Measurements from ENCODE around the gene OAT. TPM values are rescaled to one million over a fixed set of nuclear protein-coding genes. Genes with fewer than 3 reads are reported as not detected.
"Not testable (repeated sequence)": the region's sequence is repeated elsewhere in the genome, so short reads cannot be mapped to it uniquely, and the experiment has no call there.

Gene OAT
- total RNA-seq, 4 donors from 2014 or later = 63.5 to 98.1 (median 92.1) TPM

DNA sequence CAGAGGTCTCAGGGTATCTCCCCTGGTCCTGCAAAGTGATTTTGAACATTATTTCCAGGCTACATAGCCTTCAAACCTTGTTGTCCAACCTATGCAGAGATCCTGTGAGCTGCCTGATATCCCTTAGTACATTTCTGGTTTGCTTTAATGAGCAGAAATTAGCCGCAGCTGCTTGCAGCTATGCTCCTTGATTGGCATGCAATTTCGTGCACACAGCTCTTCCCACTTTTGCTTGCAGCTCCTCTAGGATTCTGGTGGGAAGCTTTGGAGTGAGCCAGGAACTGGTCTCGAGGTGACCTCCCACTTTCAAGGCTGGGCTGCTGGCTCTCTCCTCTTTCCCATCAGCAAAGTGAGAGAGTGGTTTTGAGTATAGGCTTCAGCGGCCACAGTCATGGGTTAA is 45.8 kb downstream of the OAT start:
- DNase-seq (ENCODE audit: low spot score in 2 of 2) = no peak
- no peak overlapping the region for H3K4me3 ChIP-seq (ENCODE audit: low read depth, poor library complexity, severe bottlenecking)
- intact Hi-C loops (cut with DNase I; ENCODE audit: low total_unique reads) = loop anchor here (10.0 kb wide), 1 partner anchor 788 kb away; no protein-coding TSS in a partner anchor
- 74 to 77% methylated on average over 4 of the region's 4 CpGs for WGBS, 2 donors
- TF ChIP-seq CTCF (IDR thresholded peaks at IDR 0.05) (no peak), POLR2A (IDR thresholded peaks at IDR 0.05) (no peak)

DNA sequence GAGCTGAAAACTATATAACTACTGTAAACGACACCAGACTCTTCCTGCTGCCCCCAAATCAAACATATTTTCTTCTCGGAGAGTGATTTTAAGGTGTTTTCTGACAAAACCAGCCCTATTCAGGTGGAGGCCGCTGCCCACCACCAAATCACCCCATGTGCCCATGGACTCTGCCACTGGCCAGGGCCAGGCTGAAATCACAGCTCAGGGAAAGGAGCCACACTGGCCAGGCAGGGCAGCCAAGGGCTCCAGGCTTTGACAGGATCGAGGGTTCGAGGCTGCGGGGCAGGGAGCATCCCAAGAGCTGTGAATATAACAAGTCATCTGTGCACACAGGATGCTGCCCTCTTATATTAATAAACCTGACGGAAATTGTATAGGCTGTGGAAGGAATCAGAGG is 48.3 kb downstream of the OAT start:
- intact Hi-C loops (cut with DNase I; ENCODE audit: low total_unique reads) = loop anchor here (10.0 kb wide), 1 partner anchor 786 kb away; no protein-coding TSS in a partner anchor
- TF ChIP-seq POLR2A (IDR thresholded peaks at IDR 0.05) = no peak
- TF ChIP-seq CTCF (IDR thresholded peaks at IDR 0.05) = no peak
- 86 to 88% methylated on average over 7 of the region's 7 CpGs for WGBS, 2 donors
- no peak for DNase-seq (ENCODE audit: low spot score in 2 of 2)
- H3K4me3 ChIP-seq (ENCODE audit: low read depth, poor library complexity, severe bottlenecking) = no peak overlapping the region

DNA sequence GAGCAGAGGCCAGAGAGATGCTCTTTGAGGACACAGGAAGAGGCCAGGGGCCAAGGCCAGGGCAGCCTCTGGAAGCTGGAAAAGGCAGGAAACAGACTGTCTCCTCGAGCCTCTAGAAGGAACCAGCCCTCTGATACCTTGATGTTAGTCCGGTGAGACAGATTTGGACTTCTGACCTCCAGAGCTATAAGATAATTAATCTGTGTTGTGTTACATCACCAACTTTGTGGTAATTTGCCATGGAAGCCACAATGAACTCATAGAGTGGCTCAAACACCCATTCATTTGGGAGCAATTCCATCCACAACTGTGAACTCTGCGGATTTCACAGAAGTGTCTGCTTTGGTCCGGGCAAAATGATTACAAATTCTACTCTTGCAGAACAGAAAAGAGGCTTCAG is 48.7 kb downstream of the OAT start:
- TF ChIP-seq CTCF (IDR thresholded peaks at IDR 0.05) (no peak), POLR2A (IDR thresholded peaks at IDR 0.05) (no peak)
- WGBS, 2 donors = 64 to 84% methylated on average over 4 of the region's 4 CpGs
- DNase-seq (ENCODE audit: low spot score in 2 of 2) = no peak
- no peak overlapping the region for H3K4me3 ChIP-seq (ENCODE audit: low read depth, poor library complexity, severe bottlenecking)
- intact Hi-C loops (cut with DNase I; ENCODE audit: low total_unique reads) = loop anchor here (10.0 kb wide), 1 partner anchor 785 kb away; no protein-coding TSS in a partner anchor

DNA sequence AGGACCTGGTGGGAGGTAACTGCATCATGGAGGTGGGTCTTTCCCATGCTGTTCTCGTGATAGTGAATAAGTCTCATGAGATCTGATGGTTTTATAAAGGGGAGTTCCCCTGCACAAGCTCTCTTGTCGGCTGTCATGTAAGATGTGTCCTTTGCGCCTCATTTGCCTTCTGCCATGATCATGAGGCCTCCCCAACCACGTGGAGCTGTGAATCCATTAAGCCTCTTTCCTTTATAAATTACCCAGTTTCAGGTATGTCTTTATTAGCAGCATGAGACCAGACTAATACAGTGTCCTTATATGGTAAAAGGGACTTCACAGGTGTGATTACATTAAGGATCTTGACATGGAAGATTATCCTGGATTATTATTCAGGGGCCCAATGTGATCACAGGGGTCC is 49.2 kb downstream of the OAT start:
- 50 to 74% methylated on average over 4 of the region's 4 CpGs for WGBS, 2 donors
- DNase-seq (ENCODE audit: low spot score in 2 of 2); H3K4me3 ChIP-seq (ENCODE audit: low read depth, poor library complexity, severe bottlenecking); intact Hi-C loops (cut with DNase I; ENCODE audit: low total_unique reads): not testable (repeated sequence)

GRCh38 chr10:124369066-124369465 is 49.7 kb downstream of the OAT start:
- WGBS, 2 donors = 93 to 95% methylated on average over 4 of the region's 4 CpGs
- intact Hi-C loops (cut with DNase I; ENCODE audit: low total_unique reads) = no loop called here
- no peak for TF ChIP-seq CTCF (IDR thresholded peaks at IDR 0.05)
- no peak overlapping the region for H3K4me3 ChIP-seq (ENCODE audit: low read depth, poor library complexity, severe bottlenecking)
- no peak for DNase-seq (ENCODE audit: low spot score in 2 of 2)

DNA sequence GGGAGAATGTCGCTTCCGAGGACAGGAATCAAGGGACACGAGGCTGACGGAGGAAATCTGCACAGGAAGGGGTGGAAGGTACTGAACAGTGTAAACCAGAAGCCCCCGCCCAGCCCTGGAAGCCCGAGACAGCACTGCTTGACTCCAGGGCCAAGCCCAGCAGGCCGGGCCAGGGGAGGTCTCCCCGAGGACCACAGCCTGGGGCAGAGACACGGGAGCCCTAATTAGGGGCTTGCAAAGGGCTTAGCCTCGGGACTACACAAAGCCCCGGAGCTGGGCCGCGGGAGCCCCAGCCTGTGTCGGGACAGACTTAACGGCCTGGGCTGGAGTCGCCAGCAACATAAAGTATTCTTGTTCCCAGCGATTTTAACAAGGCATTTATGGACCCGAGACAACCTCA is 50.8 kb downstream of the OAT start:
- 82 to 88% methylated on average over 17 to 18 of the region's 18 CpGs for WGBS, 2 donors

More for the DNA sequence above, 50.8 kb downstream of the OAT start:
- intact Hi-C loops (cut with DNase I; ENCODE audit: low total_unique reads) = no loop called here
- no peak for DNase-seq (ENCODE audit: low spot score in 2 of 2)
- no peak overlapping the region for H3K4me3 ChIP-seq (ENCODE audit: low read depth, poor library complexity, severe bottlenecking)
- TF ChIP-seq POLR2A (IDR thresholded peaks at IDR 0.05) = no peak
- no peak for TF ChIP-seq CTCF (IDR thresholded peaks at IDR 0.05)
